MV-4-11 (cell line): ENCODE data around the gene EFNA2.
"Not testable (repeated sequence)": the region's sequence is repeated elsewhere in the genome, so short reads cannot be mapped to it uniquely, and the experiment has no call there.

ENCODE experiments used
- DNase-seq: peaks from one replicate; lab custom pipeline; 2025; lab: John Stamatoyannopoulos, UW

Gene EFNA2

DNA sequence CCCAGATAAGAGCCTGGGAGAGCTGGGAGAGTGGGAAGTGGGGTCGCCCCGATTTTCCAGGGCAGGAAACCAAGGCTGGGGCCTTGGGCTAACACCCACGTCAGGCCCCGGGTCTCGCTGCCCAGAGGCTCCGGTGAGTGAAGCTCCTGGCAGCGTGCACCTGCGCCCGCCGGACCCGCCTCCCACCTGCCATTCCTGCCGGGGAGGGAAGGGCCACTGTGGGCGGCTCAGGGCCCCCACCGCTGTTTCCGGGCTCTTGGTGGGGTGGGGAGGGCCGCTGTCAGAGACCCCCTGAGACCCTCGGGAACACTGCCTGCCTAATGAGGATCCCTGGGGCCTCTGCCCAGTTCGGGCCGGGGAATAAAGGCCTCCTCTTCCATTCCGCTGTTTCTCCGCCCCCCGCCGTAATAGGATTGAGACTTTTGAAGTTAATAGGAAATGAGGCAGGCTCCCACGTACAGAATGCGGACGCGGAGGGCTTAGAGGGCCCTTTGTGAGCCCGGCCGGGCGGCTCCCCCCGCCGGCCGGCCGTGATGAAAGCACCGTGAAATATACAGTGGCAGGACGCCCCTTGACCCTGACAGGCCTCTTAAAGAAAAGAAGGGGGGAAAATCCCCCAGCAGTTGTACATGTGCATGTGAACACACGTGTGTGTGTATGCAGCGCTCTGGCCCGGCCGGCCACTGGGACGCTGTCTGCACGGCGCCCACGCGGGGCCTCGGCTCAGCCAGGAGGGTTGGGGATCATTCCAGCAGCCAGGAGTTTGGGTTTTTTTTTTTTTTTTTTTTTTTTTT lies 33.2 kb downstream of the EFNA2 start:
- no peak for DNase-seq

DNA sequence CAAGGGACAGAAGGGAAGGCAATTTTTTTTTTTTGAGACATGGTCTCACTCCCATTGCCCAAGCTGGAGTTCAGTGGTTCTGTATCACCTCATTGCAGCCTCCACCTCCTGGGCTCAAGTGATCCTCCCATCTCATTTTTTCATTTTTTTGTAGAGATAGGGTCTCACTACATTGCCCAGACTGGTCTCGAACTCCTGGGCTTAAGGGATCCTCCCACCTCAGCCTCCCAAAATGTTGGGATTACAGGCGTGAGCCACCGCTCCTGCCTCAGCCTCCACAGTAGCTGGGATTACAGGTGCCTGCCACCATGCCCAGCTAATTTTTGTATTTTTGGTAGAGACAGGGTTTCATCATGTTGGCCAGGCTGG lies 34.6 kb downstream of the EFNA2 start:
- DNase-seq: not testable (repeated sequence)

DNA sequence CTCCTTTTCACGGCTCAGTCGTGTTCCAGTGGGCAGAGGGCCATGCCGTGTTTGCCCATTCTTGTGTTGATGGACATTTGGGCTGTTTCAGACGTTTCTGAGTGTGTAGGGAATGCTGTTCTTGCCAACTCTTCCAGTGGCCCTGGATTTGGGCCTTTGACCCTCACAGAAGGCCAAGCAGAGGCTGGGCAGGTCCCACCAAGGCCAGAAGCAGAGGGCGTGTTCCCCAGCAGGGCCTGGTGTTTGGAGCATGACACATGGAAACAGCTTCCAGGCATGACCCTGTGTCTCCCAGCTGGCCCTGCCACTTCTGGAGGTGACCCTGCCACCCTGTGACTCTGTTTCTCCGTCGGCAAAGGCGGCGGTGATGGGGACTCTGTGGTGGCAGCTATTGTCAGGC lies 35.9 kb downstream of the EFNA2 start:
- no peak for DNase-seq

DNA sequence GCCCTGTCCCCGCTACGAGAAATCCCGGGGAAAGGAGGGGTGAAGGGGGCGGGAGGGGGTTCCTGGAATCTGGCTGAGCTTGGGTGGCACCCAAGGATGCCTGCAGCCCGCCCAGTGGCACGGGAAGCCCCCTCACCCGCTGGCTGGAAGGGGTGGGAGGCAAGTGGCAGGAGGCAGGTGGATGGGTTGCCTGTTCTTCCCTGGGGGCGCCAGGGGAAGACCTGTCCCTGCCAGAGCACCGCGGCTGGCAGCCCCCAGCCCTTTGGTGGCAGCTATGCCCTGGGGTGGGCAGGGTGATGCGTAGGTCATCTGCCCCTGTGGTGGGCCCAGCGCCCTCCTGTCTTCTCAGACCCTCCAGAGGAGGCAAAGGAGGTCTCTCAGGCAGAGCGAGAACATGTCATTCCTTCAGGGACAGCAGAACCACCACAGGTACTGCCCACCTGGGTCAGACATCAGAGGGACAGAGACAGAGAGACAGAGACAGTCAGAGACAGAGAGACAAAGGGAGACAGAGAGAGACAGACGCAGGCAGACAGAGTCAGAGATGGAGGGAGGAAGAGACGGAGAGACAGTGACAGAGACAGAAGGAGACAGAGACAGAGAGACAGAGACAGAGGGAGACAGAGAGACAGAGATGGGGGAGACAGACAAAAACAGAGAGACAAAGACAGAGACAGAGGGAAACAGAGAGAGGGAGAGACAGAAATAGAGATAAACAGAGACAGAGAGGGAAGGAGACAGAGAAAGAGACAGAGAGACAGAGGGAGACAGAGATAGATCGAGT lies 36.7 kb downstream of the EFNA2 start:
- no peak for DNase-seq

DNA sequence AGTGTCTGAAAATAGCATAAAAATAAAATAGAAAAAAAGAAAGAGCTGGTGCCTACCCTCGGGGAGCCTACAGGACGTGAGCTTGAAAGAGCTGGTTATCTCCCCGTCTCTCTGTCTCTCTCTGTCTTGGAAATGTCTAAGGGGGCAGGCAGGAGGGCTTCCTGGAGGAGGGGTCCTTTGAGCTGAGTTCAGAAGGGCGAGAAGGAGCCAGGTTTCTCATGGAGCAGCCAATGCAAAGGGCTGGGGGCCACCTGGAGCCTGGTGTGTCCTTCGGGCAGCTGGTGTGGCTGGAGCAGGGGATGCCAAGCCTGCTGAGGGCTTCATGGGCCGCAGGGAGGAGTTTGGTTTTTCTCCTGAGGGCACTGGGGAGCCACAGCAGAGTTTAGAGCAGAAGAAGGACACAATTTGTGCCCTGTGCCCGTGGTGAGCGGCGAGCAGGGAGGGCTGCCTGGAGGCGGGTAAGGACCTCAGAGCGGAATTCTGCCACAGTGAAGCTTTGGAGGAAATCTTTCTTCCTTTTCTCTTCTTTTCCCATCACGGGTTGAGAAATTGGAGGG lies 38.7 kb downstream of the EFNA2 start:
- no peak for DNase-seq

DNA sequence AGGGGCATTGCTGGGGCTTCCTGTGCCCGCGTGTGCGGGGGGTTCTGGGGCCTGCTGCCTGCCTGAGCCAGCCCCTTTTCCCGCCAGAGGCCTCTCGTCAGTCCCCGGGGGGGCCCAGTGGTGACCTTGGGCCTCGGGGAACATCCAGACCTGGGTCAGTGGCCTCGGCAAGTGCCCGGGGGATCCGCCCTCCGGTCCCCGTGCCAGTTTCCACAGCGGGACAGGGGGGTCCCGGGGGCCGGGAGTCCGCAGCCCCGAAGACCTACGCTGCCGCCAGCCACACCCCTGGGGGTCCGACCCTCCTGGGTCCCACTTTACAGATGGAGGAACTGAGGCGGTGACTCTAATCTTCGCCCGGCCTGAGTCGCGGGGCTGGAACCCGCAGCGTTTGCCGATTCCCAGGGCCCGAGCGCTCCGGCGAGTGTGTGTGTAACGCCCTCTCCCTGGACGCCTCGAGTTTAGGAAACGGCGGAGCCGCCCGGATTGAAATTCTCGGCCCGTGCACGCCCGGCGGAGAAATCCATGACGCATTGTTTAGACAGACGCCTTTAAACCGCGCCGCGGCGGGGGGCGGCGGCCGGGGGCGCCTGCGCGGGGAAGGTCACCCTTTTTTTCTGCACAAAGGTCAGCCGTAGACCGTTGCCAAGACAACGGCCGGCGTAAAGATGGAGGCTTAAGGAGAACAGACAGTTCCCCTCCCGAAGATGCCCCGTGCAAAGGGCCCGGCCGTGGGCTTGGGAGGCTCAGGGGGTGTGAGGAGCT lies 39.3 kb downstream of the EFNA2 start:
- DNase-seq: peak; percentile 69

DNA sequence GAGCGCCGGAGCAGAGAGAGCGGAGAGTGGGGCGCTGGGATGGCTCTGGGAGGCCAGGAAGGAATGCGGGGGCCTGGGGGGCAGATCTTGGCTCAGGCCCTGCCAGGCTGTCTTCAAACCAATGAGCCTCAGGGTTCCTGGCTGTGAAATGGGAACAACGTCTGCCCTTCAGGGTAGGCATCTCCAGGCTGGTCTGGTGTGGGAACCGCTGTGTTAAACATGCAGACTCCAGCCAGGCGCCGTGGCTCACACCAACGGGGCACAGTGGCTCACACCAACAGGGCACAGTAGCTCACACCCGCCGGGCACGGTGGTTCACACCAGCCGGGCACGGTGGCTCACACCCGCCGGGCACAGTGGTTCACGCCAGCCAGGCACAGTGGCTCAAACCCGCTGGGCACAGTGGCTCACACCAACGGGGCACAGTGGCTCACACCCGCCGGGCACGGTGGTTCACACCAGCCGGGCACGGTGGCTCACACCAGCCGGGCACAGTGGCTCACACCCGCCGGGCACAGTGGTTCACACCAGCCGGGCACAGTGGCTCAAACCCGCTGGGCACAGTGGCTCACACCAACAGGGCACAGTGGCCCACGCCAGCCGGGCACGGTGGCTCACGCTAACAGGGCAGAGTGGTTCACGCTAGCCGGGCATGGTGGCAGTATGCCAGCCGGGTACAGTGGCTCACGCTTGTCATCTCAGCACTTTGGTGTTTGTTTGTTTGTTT lies 40.1 kb downstream of the EFNA2 start:
- DNase-seq: no peak

DNA sequence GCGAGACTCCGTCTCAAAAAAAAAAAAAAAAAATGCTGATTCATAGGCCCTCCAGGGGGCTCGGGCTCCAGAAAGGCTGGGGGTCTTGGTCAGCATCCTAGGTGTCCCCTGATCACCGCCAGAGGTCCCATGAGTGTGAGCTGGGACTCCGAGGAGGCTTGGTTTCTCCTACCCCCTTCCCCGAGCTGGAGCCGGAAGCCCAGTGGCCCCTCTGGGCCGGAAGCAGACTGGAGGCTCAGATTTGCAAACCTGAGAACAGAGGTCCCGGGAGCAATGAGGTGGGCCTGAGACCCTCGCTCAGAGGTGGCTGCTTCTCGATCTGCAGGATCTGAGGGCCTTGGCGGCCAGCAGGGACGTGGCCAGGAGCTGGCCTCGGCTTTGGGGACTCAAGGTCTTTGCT lies 41.5 kb downstream of the EFNA2 start:
- DNase-seq: no peak

DNA sequence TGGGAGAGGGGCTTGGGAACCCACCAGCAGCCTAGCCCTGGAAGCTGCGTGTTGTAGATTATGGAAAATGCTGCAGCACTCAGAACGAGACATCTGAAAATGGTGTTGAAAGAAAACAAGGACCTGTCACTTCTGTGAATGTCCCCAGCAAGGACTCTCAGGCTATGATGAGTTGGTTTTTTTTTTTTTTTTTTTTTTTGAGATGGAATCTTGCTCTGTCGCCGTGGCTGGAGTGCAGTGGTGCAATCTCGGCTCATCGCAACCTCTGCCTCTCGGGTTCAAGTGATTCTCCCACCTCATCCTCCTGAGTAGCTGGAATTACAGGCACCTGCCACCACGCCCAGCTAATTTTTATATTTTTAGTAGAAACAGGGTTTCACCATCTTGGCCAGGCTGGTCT lies 46.5 kb downstream of the EFNA2 start:
- not testable (repeated sequence) for DNase-seq

DNA sequence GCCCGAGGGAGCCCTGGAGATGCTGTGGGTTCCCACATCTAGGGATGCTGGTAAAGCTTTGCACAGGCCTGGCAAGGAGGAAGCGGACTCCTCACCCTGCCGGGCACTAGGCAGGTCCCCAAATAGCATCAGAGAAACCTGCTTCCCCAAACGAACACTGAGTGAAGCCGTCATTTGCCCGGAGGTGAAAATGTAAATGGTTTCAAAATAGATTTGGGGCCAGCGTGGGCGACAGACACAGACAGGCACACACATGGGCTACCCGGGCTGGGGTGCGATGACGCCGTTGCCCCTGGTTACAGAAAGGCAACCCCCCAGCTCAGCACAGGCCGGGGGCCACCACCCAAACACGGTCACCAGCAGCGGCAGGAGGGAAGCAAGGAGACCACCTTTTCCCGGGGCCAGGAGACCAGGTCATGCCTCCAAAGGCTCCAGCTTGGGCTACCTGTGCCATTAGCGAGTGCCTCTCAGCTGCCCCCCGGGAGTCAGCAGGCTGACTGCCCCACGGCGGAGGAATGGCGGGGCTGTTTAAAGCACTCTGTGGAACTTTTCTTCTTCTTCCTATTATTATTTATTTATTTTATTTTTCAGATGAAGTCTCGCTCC lies 50.5 kb downstream of the EFNA2 start:
- DNase-seq: peak; percentile 39

DNA sequence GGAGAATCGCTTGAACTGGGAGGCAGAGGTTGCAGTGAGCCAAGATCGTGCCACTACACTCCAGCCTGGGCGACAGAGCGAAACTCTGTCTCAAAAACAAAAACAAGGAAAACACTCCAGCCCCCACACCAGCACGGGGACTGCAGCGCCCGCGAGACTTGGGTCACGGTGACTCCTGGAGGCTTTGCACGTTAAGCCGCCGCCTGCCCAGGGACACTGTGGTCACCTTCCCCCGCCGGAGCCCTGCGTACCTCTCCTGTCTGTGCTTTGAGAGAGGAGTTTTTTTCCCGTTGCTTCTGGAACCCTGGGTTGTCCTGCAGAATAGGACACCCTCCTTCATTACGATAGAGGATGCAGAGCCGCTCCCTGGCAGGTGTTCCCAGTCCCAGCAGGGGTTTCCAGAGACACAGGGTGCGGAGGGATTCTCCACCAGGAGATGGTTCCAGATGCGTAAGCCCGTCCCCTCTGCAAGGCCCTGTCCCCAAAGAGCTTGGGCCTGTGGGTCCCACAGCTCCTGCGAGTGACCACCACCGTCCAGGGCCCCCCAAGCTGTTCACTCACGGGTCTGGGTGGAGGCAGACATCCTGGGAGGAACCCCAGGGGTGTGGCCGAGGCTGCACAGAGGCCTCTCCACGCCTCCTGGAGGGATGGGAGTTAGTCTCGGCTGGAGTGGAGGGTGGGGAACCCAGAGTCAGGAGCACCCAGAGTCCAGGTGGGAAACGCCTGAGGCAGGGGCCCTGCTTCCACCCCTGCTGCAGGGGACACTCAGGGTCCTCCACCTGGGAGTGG lies 55.2 kb downstream of the EFNA2 start:
- DNase-seq: no peak

DNA sequence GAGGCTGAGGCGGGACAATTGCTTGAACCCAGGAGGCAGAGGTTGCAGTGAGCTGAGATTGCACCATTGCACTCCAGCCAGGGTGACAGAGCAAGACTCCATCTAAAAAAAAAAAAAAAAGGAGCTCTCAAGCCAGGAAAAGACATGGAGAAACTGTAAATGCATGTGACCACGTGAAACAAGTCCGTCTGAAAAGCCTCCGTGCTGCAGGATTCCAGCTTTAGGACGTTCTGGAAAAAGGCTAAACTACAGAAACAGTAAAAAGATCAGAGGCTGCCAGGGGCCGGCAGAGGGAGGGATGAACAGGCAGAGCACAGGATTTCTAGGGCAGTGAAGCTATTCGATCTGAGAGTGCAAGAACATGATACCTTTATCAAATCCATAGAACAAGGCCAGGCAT lies 57.4 kb downstream of the EFNA2 start:
- DNase-seq: no peak

DNA sequence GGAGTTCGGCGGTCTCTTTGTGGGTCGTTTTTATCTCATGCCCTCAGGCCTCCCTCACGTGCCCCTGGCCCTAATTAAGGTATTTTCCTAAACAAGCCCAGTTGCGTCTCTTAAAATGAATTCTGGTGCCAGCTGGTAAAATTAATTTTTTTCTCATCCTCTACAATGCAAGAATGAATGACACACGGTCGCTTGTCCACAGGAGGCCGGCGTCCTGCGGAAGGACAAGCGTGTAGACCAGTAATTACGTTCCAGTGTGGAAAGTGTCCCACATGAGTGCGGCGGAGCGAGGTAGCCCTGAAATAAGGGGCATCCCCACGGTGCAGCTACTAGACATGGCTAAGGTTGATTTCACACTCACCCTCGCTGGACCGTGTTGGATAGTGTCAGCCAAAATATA lies 63.5 kb downstream of the EFNA2 start:
- DNase-seq: no peak

DNA sequence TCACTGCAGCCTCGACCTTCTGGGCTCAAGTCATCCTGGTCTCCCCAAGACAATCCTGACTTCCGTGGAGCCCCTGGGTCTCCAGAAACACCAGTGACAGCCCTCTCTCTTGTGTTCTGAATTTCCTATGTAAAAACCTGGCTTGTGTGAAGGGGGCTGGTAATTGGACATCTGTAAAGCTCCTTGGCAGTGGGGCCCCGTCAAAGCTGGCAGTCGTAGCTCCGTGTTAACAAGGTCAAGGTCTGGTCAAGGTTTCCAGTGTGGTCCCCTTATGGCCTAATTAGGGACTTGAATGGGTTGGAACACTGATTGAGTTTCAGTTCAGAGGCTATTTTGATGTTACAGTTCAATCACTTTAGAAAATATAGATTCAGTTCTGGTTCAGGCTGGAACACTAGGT lies 65.2 kb downstream of the EFNA2 start:
- DNase-seq: no peak
